GM18520 (cell line): ENCODE results near the gene PRPH.

Source experiments
- ATAC-seq: cut with Tn5 transposase; IDR thresholded peaks from one replicate; pipeline ENCODE4 v1.9.1; 2021; ENCODE audit not compliant: unreplicated experiment

PRPH gene

DNA sequence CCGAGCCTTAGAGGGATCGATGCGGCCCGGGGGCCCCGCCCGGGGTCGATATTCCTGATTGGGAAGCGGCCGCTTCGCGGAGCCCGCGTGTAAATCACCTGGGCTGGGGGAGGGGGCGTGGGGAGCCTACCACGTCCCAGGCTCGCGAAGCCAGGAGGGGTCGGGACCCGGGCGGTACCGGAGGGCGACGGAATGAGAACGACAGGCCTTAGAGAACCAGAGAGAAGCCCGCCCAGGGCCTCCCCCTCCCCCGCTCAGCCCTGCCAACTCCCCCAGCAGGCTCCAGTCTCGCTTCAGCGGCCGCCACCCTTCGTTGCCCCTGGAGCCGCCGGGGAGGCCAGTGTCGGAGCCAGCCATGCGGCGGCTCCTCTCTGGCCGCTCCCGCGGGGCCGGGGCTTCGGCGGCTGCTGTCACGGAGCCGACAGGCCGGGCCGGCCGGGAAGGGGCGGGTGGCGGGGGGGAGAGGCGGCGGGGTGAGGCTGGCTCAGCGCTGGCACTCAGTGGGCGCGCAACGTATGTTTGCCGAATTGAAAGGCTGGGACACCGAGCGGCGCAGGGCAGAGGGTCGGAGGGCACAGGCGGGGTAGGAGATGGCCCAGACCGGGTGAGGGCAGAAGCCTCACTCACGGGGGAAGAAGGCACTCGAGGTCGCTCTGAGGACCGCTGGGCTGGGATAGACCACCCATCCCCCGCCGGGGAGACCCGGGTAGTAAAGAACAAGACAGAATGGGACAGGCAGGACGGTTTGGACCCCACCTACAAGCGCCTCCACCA lies 50.3 kb downstream of the PRPH start:
- no peak for ATAC-seq

DNA sequence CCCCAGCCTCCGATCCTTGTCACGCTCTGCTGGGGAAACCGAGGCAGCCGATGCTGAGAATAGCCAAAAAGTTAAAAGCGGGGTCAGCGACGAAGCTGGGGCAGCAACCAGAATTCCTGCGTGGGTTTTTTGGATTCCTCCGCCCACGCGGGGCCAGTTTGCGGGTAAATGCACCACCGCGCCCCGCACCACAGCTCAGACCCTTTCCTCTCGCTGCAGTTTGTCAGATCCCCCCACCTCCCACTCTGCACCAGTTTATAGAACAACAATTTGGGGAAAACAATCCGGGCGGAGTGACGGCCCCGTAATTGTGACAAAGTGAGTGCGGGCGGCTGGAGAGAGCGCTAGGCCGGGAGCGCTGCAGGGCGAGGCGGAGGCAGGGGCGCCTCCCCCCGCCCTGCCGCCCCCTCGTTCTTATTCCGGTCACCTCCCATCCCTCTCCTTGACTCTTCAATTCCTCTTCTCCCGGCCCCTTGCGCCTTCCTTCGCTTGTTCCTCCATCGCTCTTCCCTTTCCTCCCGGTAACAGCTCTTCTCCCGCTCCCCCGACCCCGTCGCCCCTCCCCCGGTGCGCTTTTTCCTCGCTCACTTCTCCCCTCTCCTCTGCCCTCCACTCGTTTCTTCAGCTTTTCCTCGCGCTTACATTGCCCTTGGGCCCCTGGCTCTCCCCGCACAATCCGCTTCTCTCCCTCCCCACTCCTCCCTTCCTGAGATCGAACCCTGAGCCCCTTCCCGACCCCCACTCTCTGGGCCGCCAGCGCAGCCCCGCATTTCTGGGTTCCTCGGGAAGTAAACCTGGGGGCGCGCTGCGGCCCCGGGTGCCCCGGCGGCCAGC lies 51.1 kb downstream of the PRPH start:
- ATAC-seq, result no peak

DNA sequence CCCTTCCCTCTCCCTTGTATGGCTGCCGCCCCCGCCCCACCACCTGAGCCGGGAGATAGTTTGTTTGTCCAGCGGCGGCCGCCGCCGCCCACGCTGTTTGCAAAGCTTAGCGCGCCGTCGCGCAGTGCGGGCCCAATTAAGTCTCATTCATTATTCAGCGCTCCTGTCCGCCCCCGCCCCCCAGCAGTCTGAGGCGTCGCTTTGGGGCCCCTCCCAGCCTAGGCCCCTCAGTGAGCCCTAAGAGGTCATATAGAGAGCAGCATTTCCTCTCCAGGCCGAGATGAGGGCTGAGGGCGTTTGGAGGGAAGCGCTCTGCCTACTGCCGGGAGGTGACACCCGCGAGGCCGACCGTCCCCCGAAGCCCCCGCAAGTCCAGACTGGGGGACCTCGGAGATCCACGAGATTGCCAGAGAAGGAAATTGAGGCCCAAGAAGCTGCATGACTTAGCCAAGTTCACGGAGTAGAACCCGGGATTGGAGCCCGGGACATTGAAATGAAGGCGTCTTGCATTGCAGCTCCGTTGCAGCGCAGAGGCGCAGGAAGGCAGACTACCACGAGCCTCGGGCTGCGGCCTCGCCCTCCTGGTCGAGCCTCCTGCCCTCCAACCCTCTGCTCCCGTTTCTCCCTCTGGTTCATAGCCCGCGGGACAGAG lies 51.8 kb downstream of the PRPH start, which contains the start of gene DNAJC22:
TSS of gene DNAJC22 (plus strand) at position 230 of the 652 bp plus-strand sequence. CDS start 1,985 bp downstream, outside the sequence.
- no peak for ATAC-seq

DNA sequence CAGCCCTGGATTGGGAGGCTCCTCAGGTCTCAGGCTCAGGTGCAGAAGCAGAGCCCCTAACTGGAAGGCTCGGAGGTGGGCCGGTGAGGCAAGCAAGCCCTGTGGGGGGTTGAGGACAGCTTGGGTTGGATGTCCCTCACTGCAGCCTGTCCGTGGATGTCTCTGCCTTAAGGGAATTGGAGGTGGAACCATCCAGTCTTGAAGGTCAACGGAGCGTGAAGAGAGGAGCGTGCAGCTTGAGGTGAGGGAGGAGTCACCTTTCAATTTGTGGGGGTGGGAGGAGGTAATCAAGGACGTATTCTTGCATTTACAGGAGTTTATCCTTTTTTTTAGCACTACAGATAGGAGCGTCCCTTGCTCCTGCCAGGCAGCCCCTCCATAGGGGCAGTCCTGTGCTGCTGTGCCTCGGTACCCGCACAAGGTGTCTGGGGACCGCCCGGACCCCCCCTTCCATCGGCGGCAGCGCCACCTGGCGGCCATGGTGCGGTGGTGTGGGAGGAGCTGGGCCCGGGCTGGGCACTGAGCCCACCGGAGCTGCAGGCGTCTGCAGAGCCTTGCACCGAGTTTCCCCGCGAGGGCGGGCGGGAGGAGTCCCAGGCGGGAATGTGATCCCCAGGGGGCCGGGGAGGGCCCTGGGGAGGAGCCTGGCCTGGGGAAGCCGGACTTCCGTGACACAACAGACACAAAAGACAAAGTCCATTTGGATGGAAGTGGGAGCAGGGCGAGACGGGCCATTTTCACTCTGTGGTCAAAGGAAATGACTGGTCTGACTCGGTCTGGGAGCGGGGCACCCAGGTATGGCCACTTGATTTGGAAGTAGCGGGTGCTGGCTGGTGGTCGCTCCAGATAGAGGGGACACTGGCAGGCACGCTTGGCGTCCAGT lies 52.6 kb downstream of the PRPH start:
- ATAC-seq, result no peak
